GM18505 (cell line): ENCODE measurements around the gene PDXK.

ENCODE experiments used
- ATAC-seq: cut with Tn5 transposase; IDR thresholded peaks from one replicate; pipeline ENCODE4 v1.9.1; 2021; ENCODE audit not compliant: unreplicated experiment
- POLR2A ChIP-seq: IDR thresholded peaks from 4 replicates; pipeline ENCODE4 v1.6.1; 2011; ENCODE audit warnings: borderline replicate concordance; ENCODE audit not compliant: insufficient read depth, insufficient read length; ENCODE audit errors: extremely low read depth

Gene PDXK

DNA sequence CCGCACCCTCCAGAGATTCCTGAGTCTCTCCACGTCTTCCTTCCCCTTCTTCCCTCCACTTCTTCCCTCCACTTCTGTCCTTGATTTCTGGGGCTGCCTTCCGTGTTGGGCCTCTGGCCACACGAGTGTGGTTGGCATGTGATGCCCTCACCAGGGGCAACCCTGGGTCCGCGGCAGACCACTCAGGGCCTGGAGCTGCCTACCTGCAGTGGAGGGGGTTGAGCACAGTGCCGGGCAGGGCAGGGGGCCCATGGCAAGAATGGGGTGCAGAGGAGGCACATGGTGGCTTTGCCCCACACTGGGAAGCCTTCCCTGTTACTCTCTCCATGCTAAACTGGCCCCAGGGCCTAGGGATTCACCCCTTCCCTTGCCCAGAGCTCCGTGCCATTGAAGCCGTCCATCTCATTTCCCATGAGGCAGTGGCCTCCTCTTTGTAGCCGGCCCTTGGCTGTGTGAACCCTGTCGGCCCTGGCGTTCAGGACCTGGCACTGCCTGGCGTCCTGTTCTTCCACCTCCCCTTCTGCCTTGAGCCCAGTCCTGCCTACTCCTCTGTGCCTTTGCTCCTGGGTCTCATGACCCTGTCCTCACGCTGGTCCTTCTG, 83.9 kb downstream of the PDXK start:
- ATAC-seq: no peak

DNA sequence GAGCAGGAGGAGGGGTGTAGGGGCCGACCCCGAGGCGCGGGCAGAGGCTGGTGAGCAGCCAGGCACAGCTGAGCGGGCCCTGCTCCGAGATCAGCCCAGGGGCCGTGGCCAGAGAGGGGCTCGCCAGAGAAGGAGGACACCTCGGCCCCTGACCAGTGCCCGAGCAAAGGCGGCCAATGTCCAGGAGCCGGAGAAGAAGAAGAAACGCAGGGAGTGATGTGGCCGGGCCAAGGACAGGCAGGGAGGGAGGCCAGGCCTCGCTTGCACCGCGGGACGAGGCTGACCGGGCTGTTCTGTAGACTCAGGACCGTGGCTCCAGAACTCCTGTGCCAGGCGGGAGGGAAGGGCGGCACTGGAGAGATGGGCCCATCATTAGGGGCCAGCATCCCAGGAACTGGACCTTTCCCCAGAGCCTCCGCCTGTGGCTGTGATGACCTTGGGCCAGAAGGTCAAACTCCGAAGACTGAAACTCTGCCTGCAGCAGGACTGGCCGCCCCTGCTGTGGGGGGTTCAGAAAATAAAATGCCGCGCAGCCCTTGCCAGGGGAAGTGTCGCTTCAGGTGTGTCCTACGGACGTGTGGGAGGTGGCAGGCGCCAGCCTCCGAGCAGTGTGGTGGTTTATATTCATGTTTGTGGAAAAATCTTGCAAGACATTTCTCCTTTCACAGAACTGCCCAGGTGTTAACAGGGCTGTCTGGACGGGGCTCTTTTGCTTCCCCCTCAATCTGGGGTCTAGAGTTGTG, 84.8 kb downstream of the PDXK start:
- ATAC-seq: no peak
- no peak for TF ChIP-seq POLR2A

More for the DNA sequence above, 83.9 kb downstream of the PDXK start:
- TF ChIP-seq POLR2A: no peak

DNA sequence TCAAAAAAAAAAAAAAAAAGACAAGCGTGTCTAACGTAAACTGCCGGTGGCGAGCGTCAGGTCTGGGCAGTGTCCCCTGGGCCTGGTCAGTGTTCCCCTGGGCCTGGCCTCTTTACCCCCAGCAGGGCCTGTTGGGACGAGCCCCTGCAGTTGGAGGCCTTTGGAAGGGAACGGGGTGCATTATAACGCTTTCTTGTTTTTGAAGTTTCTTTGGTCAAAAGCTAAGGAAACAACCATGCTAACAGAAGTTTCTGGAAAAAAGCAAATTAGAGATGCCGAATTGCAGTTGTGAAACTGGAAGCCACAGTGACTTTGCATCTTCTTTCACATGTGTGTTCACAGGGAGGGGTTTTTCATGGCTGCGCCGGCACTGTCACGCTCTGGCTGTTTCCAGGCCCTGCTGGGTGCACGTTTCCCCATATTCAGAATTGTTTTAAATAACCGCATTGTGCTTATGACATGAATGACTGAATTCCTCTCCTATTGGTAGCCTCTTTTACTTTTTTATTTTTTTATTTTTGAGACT, 86.4 kb downstream of the PDXK start:
- peak; percentile 12 for TF ChIP-seq POLR2A
- ATAC-seq: peak; percentile 75

DNA sequence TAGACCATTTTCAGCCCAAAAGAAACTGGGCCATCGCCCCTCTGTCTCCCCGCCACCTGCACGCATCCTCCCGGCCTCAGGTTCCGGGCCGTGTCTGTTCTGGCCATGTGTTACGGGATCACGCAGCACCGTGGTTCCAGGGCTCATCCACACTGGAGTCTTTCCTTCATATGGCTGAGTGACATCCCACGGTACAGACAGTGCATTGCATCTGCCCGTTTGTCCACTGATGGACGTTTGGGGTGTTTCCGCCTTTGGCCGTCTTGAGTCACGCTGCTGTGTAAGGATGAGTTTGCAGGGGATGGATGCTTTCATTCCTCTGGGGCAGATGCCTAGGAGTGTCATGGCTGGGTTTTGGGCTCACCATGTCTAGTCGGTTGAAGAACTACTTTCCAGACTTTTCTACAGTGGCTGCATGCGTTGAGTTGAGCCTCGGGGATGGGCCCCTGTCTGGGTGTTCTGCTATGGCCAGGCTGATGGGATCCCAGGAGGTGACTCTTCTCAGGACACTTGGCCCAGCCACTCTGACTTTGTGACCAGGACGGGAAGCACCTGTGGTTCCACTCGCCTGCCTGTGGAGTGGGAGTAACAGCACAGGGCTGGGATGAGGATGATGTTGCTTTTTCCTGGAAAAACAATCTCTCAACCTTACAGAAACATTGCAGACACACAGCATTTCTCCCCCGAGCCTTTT, 87.2 kb downstream of the PDXK start:
- TF ChIP-seq POLR2A: no peak
- ATAC-seq: peak; percentile 8

DNA sequence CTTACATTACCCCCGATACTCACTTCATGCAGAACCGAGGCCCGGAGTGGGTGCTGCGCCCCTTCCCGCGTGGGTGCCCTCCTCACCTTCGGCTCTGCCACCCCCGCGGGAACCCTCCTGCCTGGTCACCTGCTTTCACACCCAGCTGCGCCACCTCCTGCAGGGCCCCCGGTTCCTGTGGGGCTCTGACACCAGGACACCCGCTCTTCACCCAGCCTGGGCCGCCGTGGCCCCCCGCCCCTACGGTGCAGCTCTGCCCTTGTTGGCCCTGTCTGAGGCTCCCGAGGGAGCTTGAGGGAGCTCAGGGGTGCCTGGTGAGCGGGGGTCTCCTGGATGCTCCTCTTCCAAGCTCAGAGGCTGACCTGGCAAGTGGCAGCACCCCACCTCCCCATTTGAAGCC, 89.4 kb downstream of the PDXK start:
- TF ChIP-seq POLR2A: no peak

DNA sequence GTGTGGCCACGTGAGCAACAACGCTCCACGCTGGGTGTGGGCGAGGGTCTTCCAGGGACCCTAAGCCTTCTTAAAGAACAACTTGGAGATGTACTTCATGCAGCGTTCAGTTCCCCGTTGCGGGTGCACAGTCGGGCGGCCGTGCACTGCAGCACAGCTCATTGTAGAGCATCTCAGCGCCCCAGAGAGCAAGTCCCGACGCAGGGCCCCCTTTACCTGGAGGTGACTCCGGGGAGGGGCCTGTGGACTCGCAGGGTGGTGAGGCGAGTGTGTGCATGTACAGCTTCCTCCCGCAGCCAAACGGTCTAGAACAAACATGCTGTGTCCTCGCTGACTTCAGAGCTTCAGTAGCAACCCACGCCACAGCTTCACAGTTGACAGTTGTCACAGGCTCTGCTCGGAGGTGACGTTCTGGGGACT, 89.9 kb downstream of the PDXK start:
- no peak for ATAC-seq
- no peak for TF ChIP-seq POLR2A

More for the DNA sequence above, 89.4 kb downstream of the PDXK start:
- no peak for ATAC-seq

DNA sequence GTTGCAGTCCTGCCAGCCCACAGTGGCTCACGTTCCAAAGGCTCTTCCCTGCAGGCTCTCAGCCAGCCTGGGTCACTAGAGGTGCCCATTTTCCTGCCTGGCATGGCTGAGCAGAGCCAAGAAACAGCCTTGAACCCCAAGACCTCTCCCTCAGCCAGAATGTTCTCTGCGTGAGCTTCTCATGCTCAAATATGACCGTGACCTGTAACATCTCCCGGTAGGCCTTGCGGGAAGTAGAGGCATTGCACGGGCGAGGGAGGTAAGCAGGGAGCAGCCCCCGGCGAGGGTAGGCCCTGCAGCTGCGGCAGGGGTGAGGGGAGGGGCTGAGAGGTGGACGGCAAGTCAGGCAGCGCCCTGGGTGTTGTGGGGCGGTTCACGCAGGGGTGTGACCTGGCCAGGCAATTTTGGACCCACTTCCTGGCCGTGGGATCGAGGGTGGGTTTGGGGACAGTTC, 90.4 kb downstream of the PDXK start:
- TF ChIP-seq POLR2A: no peak
- no peak for ATAC-seq

DNA sequence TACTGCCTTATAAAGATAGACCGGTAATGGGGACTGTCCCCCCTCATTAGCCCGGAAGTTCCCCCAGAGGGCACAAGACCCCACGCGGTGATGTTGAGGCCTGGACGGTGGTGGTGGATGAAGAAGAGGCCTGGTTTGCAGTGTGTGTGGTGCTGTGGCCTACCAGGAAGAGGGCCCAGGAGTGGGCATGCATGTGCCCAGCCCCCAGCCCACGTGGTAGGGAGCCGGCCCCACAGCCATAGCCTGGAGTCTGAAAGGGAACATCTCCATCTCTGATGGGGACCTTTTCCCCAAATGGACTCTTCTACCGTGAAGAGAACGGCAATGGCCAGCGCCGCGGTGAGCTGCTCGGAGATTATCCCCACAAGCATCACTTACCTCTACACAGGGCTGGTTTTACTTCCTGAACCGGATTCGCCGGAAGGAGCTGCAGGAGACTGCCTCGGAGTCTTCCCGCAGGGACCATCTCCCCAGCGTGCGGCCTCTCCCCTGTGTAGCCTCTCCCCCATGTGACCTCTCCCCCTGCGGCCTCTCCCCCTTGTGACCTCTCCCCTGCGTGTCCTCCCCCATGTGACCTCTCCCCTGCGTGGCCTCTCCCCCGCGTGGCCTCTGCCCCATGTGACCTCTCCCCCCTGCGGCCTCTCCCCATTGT, 91.0 kb downstream of the PDXK start:
- no peak for TF ChIP-seq POLR2A
- ATAC-seq: no peak

DNA sequence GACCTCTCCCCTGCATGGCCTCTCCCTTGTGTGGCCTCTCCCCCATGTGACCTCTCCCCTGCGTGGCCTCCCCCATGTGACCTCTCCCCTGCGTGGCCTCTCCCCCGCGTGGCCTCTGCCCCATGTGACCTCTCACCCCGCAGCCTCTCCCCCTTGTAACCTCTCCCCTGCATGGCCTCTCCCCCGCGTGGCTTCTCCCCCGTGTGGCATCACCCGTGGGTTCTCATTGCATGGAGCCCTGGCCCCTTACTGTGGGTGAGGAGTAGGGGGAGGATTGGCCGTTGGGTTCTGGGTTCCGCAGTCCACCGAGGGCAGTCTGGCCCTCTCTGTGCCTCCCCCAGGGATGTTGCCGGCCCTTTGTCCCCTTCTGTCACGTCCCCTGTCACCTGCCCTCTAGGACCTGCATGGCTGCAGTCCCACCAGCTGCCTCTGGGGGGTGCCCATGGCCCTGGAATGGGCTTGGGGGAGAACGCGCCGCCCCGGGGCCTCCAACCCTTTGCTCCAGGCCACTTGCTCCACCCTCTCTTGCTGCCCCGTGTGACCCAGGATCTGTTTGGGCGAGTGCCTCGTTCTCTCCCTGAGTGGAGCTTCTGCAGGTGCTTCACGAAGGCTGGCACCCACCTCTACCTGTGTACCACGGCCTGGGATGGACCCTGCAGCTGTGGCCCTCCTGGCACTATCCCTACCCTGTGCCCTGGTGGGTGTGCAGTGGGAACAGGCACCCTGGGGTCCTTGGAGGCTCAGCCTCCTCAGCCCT, 91.8 kb downstream of the PDXK start:
- ATAC-seq: peak; percentile 43
- no peak for TF ChIP-seq POLR2A

DNA sequence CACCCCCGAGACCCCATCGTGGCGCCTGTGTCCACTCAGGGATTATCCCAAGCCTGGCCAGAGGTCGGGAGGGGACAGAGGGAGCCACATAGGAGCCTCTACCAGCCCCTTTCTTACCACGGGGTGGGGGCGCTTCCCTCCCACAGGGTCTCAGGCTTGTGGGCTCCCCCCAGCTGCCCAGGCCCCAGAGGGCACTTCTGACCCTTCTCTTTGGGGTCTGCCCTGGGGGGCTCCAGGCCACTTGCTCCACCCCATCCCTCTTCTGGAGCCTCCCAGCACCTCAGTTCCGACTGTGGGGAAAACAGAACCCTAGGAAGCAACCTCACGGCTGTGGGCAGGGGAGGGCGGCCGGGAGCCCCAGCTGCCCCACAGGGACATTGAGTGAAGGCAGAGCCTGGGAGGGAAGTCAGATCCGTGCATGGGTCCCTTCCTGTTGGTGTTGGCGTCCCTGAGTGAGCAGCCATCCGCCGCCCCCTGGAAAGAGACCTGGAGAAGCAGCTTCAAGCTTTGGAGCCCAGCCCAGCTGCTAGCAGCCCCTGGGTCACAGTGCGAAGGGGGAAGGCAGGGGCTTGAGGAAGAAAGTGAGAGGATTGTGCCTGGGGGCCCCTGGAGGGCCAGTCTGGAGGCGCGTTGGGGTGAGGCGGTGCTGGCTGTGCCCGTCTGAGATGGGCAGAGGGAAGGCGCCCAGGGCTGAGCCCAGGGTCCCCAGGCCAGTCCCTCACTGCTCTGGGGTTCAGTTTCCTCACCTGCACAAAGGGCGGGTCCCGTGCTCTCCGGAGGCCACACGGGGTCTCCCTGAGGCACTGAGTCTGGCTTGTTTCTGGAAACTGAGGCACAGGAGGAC, 92.6 kb downstream of the PDXK start:
- ATAC-seq: no peak
- TF ChIP-seq POLR2A: no peak
